ENCODE results near the gene TIGD4.
A peak's percentile ranks its signal among the peaks of the same experiment; 100 is the strongest.

TIGD4 gene

GRCh38 chr4:152805071-152805650, 25.6 kb upstream of the TIGD4 start:
- H3K9me3 Mint-ChIP-seq (ENCODE audit: low read depth), result no peaks in the 10 kb centered on the region
- H3K36me3 Mint-ChIP-seq, result peaks cover 6% of the 10 kb centered on the region
- no peak overlapping the region for H3K27ac Mint-ChIP-seq
- no peak overlapping the region for H3K4me3 Mint-ChIP-seq
- peaks cover 25% of the 10 kb centered on the region for H3K4me1 Mint-ChIP-seq (ENCODE audit: low read depth)
- no peaks in the 10 kb centered on the region for H3K27me3 Mint-ChIP-seq

- Mint-ChIP-seq H3K36me3 (peaks cover 6% of the 10 kb centered on the region), H3K9me3 (ENCODE audit: low read depth) (no peaks in the 10 kb centered on the region), H3K27ac (no peak overlapping the region), H3K4me1 (ENCODE audit: low read depth) (peaks cover 24% of the 10 kb centered on the region), H3K4me3 (no peak overlapping the region), H3K27me3 (no peaks in the 10 kb centered on the region)
Measured at GRCh38 chr4:152803541-152803940, 24.0 kb upstream of the TIGD4 start.

- H3K9me3 Mint-ChIP-seq (ENCODE audit: low read depth), result no peaks in the 10 kb centered on the region
- H3K4me3 Mint-ChIP-seq, result no peak overlapping the region
- H3K27ac Mint-ChIP-seq, result no peak overlapping the region
- no peaks in the 10 kb centered on the region for H3K27me3 Mint-ChIP-seq
- H3K36me3 Mint-ChIP-seq, result peaks cover 15% of the 10 kb centered on the region
- peaks cover 15% of the 10 kb centered on the region for H3K4me1 Mint-ChIP-seq (ENCODE audit: low read depth)
Measured at GRCh38 chr4:152795891-152796290, 16.4 kb upstream of the TIGD4 start.

- peak overlapping the region; percentile 60 for H3K4me3 Mint-ChIP-seq
- peaks cover 2% of the 10 kb centered on the region for H3K36me3 Mint-ChIP-seq
- no peaks in the 10 kb centered on the region for H3K9me3 Mint-ChIP-seq (ENCODE audit: low read depth)
- H3K27me3 Mint-ChIP-seq, result no peaks in the 10 kb centered on the region
- H3K27ac Mint-ChIP-seq, result peak overlapping the region; percentile 36
- peaks cover 41% of the 10 kb centered on the region for H3K4me1 Mint-ChIP-seq (ENCODE audit: low read depth)
Measured at GRCh38 chr4:152786627-152787026, 7.1 kb upstream of the TIGD4 start.

- Mint-ChIP-seq H3K27ac (peak overlapping the region; percentile 25), H3K9me3 (ENCODE audit: low read depth) (no peaks in the 10 kb centered on the region), H3K4me1 (ENCODE audit: low read depth) (peaks cover 44% of the 10 kb centered on the region), H3K4me3 (peak overlapping the region; percentile 60), H3K27me3 (no peaks in the 10 kb centered on the region), H3K36me3 (peaks cover 2% of the 10 kb centered on the region)
Measured at GRCh38 chr4:152785639-152786615, 6.4 kb upstream of the TIGD4 start.

GRCh38 chr4:152784490-152785350, 5.2 kb upstream of the TIGD4 start:
- Mint-ChIP-seq H3K27me3 (no peaks in the 10 kb centered on the region), H3K4me1 (ENCODE audit: low read depth) (peaks cover 48% of the 10 kb centered on the region), H3K27ac (no peak overlapping the region), H3K9me3 (ENCODE audit: low read depth) (no peaks in the 10 kb centered on the region), H3K36me3 (peaks cover 2% of the 10 kb centered on the region), H3K4me3 (no peak overlapping the region)

- Mint-ChIP-seq H3K36me3 (no peaks in the 10 kb centered on the region), H3K27me3 (peaks cover 3% of the 10 kb centered on the region), H3K4me3 (peak overlapping the region; percentile 100), H3K4me1 (ENCODE audit: low read depth) (peaks cover 42% of the 10 kb centered on the region), H3K27ac (peak overlapping the region; percentile 94), H3K9me3 (ENCODE audit: low read depth) (no peaks in the 10 kb centered on the region)
Measured at GRCh38 chr4:152780267-152780778, 793 bp upstream of the TIGD4 start.

- peaks cover 3% of the 10 kb centered on the region for H3K27me3 Mint-ChIP-seq
- peaks cover 38% of the 10 kb centered on the region for H3K4me1 Mint-ChIP-seq (ENCODE audit: low read depth)
- H3K36me3 Mint-ChIP-seq, result no peaks in the 10 kb centered on the region
- H3K4me3 Mint-ChIP-seq, result peak overlapping the region; percentile 100
- H3K27ac Mint-ChIP-seq, result peak overlapping the region; percentile 94
- no peaks in the 10 kb centered on the region for H3K9me3 Mint-ChIP-seq (ENCODE audit: low read depth)
Measured at GRCh38 chr4:152778656-152779512, 646 bp downstream of the TIGD4 start.

- Mint-ChIP-seq H3K4me1 (ENCODE audit: low read depth) (peaks cover 28% of the 10 kb centered on the region), H3K9me3 (ENCODE audit: low read depth) (no peaks in the 10 kb centered on the region), H3K36me3 (no peaks in the 10 kb centered on the region), H3K4me3 (no peak overlapping the region), H3K27me3 (peaks cover 3% of the 10 kb centered on the region), H3K27ac (no peak overlapping the region)
Measured at GRCh38 chr4:152777488-152777887, 2.0 kb downstream of the TIGD4 start.

- H3K4me1 Mint-ChIP-seq (ENCODE audit: low read depth), result peaks cover 17% of the 10 kb centered on the region
- H3K9me3 Mint-ChIP-seq (ENCODE audit: low read depth), result no peaks in the 10 kb centered on the region
- no peaks in the 10 kb centered on the region for H3K36me3 Mint-ChIP-seq
- H3K27ac Mint-ChIP-seq, result no peak overlapping the region
- peaks cover 3% of the 10 kb centered on the region for H3K27me3 Mint-ChIP-seq
- no peak overlapping the region for H3K4me3 Mint-ChIP-seq
Measured at GRCh38 chr4:152776352-152776751, 3.2 kb downstream of the TIGD4 start.

GRCh38 chr4:152773953-152774352, 5.6 kb downstream of the TIGD4 start:
- Mint-ChIP-seq H3K9me3 (ENCODE audit: low read depth) (no peaks in the 10 kb centered on the region), H3K27ac (no peak overlapping the region), H3K4me1 (ENCODE audit: low read depth) (peaks cover 9% of the 10 kb centered on the region), H3K27me3 (peaks cover 3% of the 10 kb centered on the region), H3K36me3 (no peaks in the 10 kb centered on the region), H3K4me3 (no peak overlapping the region)

- no peak overlapping the region for H3K27ac Mint-ChIP-seq
- H3K9me3 Mint-ChIP-seq (ENCODE audit: low read depth), result no peaks in the 10 kb centered on the region
- no peak overlapping the region for H3K4me3 Mint-ChIP-seq
- no peaks in the 10 kb centered on the region for H3K36me3 Mint-ChIP-seq
- H3K27me3 Mint-ChIP-seq, result peaks cover 3% of the 10 kb centered on the region
- peaks cover 3% of the 10 kb centered on the region for H3K4me1 Mint-ChIP-seq (ENCODE audit: low read depth)
Measured at GRCh38 chr4:152773339-152773738, 6.2 kb downstream of the TIGD4 start.

- Mint-ChIP-seq H3K4me3 (no peak overlapping the region), H3K9me3 (ENCODE audit: low read depth) (no peaks in the 10 kb centered on the region), H3K27ac (no peak overlapping the region)
Measured at GRCh38 chr4:152771741-152772533, 7.6 kb downstream of the TIGD4 start.

More at GRCh38 chr4:152771741-152772533, 7.6 kb downstream of the TIGD4 start:
- no peaks in the 10 kb centered on the region for H3K4me1 Mint-ChIP-seq (ENCODE audit: low read depth)
- no peaks in the 10 kb centered on the region for H3K36me3 Mint-ChIP-seq
- no peaks in the 10 kb centered on the region for H3K27me3 Mint-ChIP-seq
